ENCODE data around the gene DCAF11. TPM values are rescaled to one million over a fixed set of nuclear protein-coding genes. Genes with fewer than 3 reads are reported as not detected.

DCAF11 gene
- total and polyA plus RNA-seq, 2 of the 13 experiments (the other 11 are each of a cell fraction or from before 2014, with no cell fraction given): 150 to 257 TPM

DNA sequence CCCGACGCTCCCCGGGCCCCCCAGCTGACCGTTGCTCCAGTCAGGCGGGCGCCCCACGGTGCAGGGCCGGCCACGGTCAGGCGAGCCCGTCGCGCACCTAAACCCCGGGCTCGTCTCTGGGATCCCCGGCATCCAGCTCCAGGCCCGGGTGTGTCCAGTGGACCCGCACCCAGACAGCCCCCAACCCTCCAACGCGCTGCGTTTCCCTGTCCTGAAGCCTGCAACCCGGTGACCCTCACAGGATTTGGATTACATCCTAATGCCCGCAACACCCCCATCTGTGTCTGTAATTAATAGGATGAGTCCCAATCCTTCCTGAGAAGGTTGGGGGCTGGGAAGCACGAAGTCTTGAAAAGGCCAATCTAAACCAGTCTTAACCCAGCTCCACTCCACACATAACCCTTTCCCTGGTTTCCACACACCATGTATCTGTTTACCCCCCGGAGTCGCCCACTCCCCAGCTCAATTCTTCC is 32.8 kb upstream of the DCAF11 start (continued):
- TF ChIP-seq ZNF235 (CRISPR knock-in tag; IDR thresholded peaks at IDR 0.05; ENCODE audit: borderline replicate concordance): 0 out of 2 replicates have a peak, but pooled peaks have one; percentile 1
- TF ChIP-seq FOXO1 (CRISPR knock-in tag; IDR thresholded peaks at IDR 0.05): no peak; the same call in 1 of the 2 replicates
- TF ChIP-seq PRPF4 (IDR thresholded peaks at IDR 0.05; ENCODE audit: low read depth, low read length, poor library complexity, severe bottlenecking): peak; percentile 18
- no peak for TF ChIP-seq SETDB1 (CRISPR knock-in tag; IDR thresholded peaks at IDR 0.05; ENCODE audit: borderline replicate concordance)
- TF ChIP-seq GTF2F1 (IDR thresholded peaks at IDR 0.05; ENCODE audit: low read length): no peak
- no peak for TF ChIP-seq DR1 (CRISPR knock-in tag; IDR thresholded peaks at IDR 0.05)
- no peak for TF ChIP-seq KLF13 (CRISPR knock-in tag; IDR thresholded peaks at IDR 0.05)
- TF ChIP-seq ZNF850 (CRISPR knock-in tag; conservative IDR thresholded peaks at IDR 0.05): no peak
- no peak for TF ChIP-seq ZC3H4 (CRISPR knock-in tag; IDR thresholded peaks at IDR 0.05; ENCODE audit: borderline replicate concordance)
- TF ChIP-seq, protein P1, sequence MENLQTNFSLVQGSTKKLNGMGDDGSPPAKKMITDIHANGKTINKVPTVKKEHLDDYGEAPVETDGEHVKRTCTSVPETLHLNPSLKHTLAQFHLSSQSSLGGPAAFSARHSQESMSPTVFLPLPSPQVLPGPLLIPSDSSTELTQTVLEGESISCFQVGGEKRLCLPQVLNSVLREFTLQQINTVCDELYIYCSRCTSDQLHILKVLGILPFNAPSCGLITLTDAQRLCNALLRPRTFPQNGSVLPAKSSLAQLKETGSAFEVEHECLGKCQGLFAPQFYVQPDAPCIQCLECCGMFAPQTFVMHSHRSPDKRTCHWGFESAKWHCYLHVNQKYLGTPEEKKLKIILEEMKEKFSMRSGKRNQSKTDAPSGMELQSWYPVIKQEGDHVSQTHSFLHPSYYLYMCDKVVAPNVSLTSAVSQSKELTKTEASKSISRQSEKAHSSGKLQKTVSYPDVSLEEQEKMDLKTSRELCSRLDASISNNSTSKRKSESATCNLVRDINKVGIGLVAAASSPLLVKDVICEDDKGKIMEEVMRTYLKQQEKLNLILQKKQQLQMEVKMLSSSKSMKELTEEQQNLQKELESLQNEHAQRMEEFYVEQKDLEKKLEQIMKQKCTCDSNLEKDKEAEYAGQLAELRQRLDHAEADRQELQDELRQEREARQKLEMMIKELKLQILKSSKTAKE (CRISPR knock-in tag; IDR thresholded peaks at IDR 0.05; ENCODE audit: borderline replicate concordance): no peak
- no peak for TF ChIP-seq JUNB (CRISPR knock-in tag; IDR thresholded peaks at IDR 0.05; ENCODE audit: borderline replicate concordance)
- TF ChIP-seq MEIS1 (CRISPR knock-in tag; IDR thresholded peaks at IDR 0.05; ENCODE audit: borderline replicate concordance): peak; percentile 52; the same call in 1 of the 2 replicates
- TF ChIP-seq, protein P2, sequence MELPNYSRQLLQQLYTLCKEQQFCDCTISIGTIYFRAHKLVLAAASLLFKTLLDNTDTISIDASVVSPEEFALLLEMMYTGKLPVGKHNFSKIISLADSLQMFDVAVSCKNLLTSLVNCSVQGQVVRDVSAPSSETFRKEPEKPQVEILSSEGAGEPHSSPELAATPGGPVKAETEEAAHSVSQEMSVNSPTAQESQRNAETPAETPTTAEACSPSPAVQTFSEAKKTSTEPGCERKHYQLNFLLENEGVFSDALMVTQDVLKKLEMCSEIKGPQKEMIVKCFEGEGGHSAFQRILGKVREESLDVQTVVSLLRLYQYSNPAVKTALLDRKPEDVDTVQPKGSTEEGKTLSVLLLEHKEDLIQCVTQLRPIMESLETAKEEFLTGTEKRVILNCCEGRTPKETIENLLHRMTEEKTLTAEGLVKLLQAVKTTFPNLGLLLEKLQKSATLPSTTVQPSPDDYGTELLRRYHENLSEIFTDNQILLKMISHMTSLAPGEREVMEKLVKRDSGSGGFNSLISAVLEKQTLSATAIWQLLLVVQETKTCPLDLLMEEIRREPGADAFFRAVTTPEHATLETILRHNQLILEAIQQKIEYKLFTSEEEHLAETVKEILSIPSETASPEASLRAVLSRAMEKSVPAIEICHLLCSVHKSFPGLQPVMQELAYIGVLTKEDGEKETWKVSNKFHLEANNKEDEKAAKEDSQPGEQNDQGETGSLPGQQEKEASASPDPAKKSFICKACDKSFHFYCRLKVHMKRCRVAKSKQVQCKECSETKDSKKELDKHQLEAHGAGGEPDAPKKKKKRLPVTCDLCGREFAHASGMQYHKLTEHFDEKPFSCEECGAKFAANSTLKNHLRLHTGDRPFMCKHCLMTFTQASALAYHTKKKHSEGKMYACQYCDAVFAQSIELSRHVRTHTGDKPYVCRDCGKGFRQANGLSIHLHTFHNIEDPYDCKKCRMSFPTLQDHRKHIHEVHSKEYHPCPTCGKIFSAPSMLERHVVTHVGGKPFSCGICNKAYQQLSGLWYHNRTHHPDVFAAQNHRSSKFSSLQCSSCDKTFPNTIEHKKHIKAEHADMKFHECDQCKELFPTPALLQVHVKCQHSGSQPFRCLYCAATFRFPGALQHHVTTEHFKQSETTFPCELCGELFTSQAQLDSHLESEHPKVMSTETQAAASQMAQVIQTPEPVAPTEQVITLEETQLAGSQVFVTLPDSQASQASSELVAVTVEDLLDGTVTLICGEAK (IDR thresholded peaks at IDR 0.05): no peak
- TF ChIP-seq, protein P2 (CRISPR knock-in tag; IDR thresholded peaks at IDR 0.05): no peak
- TF ChIP-seq, protein P3, sequence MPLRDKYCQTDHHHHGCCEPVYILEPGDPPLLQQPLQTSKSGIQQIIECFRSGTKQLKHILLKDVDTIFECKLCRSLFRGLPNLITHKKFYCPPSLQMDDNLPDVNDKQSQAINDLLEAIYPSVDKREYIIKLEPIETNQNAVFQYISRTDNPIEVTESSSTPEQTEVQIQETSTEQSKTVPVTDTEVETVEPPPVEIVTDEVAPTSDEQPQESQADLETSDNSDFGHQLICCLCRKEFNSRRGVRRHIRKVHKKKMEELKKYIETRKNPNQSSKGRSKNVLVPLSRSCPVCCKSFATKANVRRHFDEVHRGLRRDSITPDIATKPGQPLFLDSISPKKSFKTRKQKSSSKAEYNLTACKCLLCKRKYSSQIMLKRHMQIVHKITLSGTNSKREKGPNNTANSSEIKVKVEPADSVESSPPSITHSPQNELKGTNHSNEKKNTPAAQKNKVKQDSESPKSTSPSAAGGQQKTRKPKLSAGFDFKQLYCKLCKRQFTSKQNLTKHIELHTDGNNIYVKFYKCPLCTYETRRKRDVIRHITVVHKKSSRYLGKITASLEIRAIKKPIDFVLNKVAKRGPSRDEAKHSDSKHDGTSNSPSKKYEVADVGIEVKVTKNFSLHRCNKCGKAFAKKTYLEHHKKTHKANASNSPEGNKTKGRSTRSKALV (CRISPR knock-in tag; IDR thresholded peaks at IDR 0.05): 0 out of 2 replicates have a peak, but pooled peaks have one; percentile 32
- no peak for TF ChIP-seq KDM3A (CRISPR knock-in tag; IDR thresholded peaks at IDR 0.05; ENCODE audit: low read depth)
- TF ChIP-seq ZNF777 (CRISPR knock-in tag; IDR thresholded peaks at IDR 0.05): no peak
